ENCODE measurements around the gene USP34.

DNA sequence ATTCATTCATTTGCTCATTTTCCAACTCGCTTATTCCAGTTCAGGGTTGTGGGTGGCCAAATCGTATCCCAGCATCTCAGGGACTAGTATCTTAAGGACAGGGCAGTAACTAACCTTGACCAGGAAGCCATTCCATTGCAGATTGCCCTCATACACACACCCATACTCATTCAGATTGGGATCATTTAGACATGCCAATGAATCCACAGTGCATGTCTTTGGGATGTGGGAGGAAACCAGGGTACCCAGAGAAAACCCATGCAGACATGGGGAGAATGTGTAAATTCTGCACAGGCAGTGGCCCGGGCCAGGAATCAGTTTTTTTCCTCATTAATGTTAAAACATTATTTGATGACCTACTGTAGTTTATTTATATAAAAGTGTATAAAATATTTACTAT is 150.7 kb downstream of the USP34 start:
- TF ChIP-seq JUND (IDR thresholded peaks at IDR 0.05) (no peak), POLR2AphosphoS5 (IDR thresholded peaks at IDR 0.05; ENCODE audit: low read depth, low read length) (no peak), SIN3A (IDR thresholded peaks at IDR 0.05; ENCODE audit: low read depth) (no peak), YY1 (IDR thresholded peaks at IDR 0.05; ENCODE audit: extremely low read depth, insufficient replicate concordance, low read depth, low read length) (no peak), POLR2A (IDR thresholded peaks at IDR 0.05; ENCODE audit: borderline replicate concordance, extremely low read depth, insufficient read depth, insufficient read length) (no peak)
- TF ChIP-seq, protein P1, sequence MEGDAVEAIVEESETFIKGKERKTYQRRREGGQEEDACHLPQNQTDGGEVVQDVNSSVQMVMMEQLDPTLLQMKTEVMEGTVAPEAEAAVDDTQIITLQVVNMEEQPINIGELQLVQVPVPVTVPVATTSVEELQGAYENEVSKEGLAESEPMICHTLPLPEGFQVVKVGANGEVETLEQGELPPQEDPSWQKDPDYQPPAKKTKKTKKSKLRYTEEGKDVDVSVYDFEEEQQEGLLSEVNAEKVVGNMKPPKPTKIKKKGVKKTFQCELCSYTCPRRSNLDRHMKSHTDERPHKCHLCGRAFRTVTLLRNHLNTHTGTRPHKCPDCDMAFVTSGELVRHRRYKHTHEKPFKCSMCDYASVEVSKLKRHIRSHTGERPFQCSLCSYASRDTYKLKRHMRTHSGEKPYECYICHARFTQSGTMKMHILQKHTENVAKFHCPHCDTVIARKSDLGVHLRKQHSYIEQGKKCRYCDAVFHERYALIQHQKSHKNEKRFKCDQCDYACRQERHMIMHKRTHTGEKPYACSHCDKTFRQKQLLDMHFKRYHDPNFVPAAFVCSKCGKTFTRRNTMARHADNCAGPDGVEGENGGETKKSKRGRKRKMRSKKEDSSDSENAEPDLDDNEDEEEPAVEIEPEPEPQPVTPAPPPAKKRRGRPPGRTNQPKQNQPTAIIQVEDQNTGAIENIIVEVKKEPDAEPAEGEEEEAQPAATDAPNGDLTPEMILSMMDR (IDR thresholded peaks at IDR 0.05 in 2 of 3, conservative IDR thresholded peaks at IDR 0.05 in 1 of 3; ENCODE audit: borderline replicate concordance in 1 of 3, insufficient read depth in 1 of 3, low read depth in 2 of 3, low read length in 2 of 3), result no peak
- TF ChIP-seq, protein P2, sequence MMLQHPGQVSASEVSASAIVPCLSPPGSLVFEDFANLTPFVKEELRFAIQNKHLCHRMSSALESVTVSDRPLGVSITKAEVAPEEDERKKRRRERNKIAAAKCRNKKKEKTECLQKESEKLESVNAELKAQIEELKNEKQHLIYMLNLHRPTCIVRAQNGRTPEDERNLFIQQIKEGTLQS (IDR thresholded peaks at IDR 0.05), result no peak
- TF ChIP-seq, protein P3, sequence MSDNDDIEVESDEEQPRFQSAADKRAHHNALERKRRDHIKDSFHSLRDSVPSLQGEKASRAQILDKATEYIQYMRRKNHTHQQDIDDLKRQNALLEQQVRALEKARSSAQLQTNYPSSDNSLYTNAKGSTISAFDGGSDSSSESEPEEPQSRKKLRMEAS (IDR thresholded peaks at IDR 0.05), result no peak

Data from HCT116 (cell line).